ENCODE measurements around the gene IFT80.
"Not testable (repeated sequence)": the region's sequence is repeated elsewhere in the genome, so short reads cannot be mapped to it uniquely, and the experiment has no call there.

IFT80 gene

DNA sequence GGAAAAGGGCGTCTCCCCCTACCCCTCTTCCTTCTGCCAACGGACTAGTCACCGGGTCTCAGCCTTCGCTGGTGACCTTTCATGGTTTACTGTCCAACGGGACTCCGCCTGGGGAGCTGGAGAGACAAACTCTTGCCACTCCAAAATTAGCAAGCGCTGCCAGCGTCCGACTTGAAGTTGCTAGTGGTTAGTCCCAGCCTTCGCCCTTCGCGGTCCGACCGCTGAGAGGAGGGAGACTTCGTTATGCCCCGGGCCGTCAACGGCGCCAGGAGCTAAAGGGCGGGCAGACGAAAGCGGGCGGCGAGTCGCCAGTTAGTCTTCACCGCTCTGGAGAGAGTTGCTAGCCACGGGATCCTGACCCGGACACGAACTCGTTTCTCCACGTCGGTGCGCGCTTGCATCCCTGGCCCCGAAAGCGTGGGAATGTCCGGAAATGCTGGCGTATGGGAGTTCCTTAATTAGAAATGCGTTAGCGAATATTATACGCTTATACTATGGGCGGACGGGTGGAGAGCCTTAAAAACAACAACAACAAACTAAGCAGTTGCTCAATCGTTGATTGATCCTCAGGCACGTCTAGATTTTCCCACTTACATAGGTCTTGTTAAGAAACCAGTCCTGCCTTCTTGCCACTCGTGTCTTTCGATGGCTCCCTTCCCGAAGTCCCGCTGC is 1.1 kb upstream of the IFT80 start:
- peak in 1 of 2 experiments; percentile 62 for DNase-seq

DNA sequence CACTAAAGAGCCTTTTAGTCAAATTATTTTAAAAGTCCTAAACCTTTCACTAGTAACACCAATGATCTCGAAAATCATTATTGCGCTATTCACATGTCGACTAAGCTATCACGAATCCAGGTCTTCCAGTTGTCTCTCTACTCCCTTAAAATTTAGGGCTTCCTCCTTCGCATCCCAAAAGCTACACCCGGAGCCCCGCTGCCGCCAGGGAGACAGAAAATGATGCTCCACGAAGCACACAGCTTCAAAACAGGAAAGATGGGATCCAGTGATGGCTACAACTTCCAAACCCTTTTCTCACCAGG is 253 bp downstream of the IFT80 start:
- no peak for DNase-seq

DNA sequence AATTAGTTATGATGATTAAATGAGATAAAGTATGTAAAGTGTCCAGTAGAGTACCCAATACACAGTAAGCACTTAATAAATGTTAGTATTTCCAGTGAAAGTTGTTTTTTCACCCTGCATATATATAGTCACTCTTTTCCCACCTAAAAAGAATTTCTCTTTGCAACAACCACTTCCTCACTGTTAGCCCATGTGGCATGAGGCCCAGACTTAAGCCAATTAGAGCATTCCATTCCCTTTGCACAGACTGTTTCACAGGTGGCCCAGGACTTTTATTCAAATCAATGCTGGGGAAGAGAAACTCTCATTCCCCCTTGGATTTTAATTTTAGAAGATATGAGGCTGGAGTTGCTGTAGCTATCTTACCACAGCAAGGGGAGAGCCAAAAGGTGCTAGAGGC is 3.7 kb downstream of the IFT80 start:
- peak; percentile 27 to 60 for DNase-seq

DNA sequence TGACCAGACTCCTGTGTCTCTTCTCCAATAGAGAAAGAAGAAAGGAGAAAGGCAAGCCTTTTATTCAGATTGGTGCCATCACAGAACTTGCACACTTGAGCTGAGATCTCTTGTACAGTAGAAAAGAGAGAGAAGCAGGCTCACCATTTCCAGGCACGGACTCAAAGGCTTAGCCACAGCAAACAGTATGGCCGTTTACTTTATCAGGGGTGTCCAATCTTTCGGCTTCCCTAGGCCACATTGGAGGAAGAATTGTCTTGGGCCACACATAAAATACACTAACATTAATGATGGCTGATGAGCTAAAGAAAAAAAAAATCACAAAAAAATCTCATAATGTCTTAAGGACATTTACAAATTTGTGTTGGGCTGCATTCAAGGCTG is 5.0 kb downstream of the IFT80 start:
- DNase-seq, result no peak

DNA sequence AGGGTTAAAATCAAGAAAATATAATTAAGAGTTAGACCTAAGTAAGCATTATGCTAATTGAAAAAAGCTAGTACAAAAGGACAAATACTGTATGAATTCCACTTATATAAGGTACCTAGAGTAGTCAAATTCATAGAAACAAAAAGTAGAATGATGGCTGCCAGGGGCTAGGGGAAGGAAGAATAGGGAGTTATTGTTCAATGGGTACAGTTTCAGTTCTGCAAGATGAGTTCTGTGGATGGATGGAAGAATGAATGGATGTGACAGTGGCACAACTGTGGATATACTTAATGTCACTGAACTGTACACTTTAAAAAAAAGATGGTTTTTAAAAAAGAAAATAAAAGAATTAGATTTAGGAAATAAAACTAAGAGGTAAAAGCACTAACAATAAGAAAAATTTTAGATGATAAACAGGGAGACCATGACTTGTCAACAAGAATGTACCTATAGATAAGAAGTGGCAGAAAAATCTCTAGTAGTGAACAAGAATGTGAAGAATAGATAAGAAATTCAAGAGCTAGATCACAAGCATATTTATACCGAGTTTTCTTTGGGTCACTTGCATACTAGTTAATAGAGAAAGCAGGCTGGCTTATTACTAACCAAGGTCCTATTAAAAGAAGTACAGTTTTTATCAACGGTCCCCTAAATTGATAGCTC is 5.5 kb downstream of the IFT80 start:
- DNase-seq, result no peak

DNA sequence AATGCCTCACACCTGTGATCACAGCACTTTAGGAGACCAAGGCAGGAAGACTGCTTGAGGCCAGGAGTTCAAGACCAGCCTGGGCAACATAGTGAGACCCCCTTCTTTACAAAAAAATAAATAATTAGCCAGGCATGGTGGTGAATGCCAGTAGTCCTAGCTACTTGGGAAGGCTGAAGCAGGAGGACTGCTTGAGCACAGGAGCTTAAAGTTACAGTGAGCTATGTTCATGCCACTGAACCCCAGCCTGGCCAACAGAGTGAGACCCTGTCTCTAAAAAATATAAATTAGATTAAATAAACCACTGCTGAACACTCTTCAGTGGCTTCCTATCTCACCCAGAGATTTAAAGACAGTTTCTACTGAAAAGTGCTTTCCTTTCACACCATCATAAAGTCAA is 6.2 kb downstream of the IFT80 start:
- DNase-seq, result no peak

DNA sequence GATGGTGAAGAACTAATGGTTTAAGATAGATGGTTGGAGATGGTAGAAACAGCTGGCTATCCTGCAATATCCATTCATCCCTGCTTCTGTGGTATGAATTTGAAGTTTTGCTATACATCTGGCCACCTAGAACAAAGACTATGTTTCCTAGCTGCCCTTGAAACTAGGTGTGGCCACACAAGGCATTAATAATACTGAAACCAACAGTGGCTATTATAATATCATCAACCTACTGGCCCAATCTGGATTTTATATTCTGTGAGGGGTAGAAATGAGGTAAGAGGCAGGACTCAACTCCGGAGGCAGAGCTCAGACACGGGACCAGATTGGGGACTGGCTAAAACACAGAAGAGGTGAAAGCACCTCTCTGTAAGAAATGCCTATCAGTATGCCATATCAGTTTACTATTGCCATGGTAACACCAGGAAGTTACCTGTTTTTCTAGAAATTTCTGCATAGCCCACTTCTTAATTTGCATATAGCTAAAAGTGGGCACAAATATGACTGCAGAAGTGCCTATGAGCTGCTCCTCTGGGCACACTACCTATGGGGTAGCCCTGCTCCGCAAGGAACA is 8.4 kb downstream of the IFT80 start:
- no peak for DNase-seq

DNA sequence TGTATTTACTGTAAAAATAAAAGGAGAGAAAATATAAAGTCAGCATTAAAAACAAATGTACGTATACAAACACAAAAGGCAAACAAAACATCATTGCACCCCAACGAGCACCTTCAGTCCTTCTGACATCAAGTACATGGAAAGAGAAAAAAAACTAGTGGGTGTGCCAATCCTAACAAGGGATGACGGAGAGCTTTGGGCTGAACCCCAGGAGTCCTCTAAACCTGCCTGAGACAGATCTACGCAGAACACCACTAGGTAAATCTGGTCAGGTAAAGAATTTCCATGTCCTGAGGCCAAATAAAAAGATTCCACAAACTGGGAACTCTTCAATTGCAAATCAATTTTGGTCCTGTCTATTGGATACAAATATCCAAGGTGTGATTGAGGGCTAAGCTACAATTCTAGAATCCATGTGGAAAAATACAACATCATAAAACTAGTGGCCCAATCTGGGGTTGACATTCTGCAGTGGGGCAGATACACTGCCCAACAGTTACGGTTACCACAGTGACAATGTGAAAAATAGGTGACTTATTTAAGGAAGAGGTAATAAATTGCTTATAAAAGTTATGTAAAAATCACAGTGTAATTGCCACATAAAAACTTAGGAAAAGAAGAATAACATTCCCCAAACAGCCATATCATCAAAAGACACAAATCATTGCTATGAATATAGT is 14.2 kb downstream of the IFT80 start:
- DNase-seq, result no peak

DNA sequence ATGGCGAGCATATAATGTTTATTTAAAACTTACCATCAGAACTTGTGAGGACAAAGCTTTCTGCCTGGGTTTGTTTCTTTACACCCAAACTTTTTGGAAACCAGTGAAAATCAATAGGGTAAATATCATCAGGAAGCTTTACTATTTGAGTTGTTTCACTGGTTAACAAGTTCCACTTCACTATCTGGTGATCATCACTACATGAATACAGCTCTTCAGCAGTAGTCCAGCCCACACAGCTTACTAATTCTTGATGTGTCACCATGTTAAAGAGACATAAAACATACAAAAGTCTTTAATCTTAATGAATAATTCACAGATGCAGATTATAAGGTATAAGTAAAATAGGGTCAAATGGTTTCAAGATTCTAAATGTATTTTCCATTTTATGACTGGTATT is 17.6 kb downstream of the IFT80 start:
- DNase-seq, result no peak

DNA sequence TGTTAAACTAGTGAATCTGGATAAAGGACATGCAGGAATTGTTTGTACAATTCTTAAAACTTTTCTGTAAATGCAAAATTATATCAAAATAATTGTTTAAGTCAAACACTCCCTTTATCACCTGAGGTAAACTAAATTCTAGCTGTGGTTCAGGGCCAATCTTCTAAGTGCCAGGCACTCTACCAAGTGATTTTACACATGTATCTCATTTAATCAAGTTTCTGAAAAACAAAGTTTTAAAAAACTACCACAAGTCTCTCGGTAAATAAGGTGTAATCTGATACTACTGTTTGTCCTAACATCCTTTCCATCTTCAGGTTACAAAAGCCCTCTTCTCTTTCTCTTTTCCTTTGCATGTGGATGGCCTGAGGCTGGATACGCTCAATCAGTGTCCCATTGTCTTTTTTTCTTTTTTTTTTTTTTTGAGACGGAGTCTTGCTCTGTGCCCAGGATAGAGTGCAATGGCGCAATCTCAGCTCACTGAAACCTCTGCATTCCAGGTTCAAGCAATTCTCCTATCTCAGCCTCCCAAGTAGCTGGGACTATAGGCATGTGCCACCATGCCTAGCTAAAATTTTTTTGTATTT is 19.3 kb downstream of the IFT80 start:
- no peak for DNase-seq

DNA sequence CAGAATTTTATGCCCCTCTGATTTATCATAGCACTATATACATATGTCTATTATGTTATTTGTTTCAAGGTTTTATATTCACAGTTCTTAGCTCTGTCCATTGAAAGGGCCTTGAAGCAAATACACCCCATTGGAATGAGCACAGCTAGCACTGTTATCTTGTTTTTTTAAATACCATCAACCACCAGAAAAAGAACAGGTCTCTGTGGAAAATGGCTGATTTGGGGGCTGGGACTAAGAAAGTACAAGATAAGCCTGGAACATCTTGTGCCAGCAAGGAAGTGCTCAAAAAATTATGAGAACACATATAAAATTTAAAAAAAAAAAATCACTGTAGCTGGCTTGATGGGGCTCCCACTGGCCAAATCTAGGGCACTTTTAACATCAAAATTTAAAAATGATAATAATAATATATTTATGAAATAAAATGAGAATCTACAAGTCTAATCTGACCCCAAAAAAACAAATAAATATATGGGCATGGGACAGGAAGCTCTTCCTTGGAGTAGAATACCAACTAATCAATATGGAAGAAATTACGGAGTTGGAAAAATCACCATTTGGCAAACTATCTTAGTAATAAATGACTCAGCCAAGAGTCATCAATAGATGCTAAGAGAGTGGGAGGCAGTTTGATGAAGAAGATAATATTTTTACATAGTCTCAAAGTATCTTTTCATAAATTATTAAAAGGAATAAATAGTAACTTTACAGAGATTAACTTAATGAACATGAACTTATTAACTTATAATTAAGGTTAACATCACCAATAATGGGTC is 20.5 kb downstream of the IFT80 start:
- no peak for DNase-seq

DNA sequence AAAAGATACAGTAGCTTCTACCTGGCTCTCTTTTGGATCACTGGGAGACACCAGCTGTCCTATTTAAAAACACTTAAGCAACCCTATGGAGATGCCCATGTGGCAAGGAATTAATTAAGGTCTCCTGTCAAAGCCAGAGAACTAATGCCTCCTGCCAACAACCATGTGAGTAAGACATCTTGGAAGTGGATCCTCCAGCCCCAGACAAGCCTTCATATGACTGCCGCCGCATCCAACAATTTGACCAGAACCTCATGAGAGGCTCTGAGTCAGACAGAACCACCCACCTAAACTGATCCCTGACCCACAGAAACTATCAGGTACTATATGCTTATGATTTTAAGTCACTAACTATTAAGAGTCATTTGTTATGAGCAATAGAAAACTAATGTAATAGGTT is 22.3 kb downstream of the IFT80 start:
- DNase-seq, result peak in 1 of 2 experiments; percentile 77

DNA sequence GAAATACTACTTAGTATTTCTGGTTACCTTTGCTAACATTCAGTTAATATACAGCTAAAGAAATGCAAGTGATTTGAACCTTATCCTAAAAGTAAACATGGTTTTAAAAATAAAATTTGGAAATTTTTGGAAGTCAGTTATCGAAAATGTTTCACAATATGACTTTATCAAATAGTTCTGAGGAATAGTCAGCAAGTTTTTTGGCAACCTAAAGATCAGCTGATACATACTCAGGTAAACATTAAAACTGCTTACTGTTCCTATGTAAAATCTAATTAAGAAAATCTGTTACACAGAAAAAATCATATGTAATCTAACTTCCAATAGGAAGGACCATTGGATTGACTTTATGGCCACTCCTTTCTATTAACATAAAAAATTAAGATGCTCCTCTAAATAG is 24.1 kb downstream of the IFT80 start:
- DNase-seq, result no peak

DNA sequence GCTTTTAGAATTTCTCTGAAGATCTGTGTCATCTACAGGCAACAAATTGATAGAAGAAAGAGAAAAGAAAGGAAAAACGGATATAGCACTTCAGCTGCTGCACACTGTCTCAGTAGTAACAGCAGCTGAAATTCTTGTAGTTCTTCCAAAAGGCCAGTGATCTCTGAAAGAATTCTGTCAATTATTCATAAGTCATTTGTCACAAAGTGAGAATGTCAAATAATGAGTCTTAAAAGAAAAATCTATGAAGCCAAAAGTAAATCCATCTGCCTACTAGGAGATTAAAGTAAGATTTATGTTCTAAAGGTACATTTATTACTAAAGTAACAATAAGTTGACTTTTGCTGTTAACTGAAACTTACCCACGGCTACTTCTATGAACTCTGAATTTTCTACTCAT is 24.6 kb downstream of the IFT80 start:
- DNase-seq, result no peak

DNA sequence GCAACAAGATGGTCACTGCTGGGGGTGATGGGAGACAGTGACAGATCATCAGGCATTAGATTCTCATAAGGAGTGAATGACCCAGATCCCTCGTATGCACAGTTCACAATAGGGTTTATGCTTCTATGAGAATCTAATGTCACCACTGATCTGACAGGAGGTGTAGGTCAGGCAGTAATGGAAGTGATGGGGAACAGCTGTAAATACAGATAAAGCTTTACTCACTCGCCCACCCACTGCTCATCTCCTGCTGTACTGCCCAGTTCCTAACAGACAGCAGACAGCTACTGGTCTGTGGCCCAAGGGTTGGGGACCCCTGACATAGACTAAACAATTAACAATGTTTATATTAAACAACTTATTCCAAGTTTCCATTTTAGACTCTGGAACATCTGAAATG is 25.4 kb downstream of the IFT80 start:
- no peak for DNase-seq

DNA sequence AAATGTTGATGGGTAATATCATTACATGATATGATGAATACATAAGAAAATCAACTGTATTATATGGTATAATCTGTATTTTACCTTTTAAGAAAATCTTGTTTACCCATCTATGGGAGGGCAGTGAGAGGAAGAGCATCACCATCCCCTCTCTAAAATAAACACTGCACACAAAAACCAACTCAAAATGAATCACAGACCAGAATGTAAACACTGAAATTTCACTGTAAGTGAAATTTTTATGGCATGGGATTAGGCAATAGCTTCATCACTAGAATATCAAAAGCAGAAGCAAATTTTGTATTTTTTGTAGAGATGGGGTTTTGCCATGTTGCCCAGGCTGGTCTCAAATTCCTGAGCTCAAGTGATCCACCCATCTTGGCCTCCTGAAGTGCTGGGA is 26.2 kb downstream of the IFT80 start:
- no peak for DNase-seq

DNA sequence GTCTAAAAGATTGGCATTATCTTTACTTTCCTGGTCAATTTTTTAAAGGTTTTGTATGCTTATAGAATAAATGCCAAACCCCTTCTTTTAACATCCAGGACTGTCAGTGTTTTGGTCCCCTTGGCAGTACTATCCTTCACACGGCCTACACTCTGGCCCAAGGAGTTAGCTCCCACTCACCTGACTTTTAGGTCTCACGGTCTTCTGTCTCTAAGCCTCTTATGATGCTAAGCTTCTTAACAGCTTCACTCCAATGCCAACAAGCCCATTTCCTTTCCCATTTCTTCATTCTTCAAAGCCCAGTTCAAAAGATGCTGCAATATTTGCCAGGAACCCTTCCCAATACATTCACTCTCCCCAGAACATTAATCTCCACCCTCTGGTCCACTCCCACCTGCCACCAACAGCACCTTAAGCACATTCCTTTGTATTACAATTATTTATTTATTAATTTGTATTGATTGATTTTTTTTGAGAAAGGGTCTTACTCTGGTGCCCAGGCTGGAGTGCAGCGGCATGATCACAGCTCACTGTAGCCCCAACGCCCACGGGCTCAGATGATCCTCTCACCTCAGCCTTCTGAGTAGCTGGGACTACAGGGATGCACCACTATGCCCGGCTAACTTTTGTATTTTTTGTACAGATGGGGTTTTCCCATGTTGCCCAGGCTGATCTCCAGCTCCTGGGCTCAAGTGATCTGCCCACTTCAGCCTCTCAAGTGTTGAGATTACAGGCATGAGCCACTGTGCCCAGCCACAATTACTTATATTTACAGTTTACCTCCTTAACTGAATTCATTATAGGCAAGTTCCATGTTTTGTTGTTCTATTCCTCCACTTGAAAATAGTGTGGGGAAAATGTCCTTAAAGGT is 27.8 kb downstream of the IFT80 start:
- no peak for DNase-seq

DNA sequence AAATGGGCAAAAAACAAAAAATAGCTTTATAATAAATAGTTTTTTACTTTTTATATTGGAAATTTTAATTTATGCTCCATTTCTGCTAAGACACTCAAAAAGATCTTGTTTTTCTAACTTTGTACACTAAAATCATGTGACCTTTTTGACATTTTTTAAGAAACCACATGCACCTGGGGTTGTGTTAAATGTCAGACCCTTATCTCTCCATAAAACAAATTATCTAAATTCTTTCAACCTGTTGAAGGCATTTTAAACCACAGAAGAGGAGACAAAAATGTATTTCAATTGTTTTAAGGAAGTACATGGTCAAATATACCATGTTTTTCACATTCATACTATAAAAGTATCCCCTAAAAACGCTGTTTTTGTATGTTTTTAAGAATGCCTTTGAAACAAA is 29.2 kb downstream of the IFT80 start:
- no peak for DNase-seq

DNA sequence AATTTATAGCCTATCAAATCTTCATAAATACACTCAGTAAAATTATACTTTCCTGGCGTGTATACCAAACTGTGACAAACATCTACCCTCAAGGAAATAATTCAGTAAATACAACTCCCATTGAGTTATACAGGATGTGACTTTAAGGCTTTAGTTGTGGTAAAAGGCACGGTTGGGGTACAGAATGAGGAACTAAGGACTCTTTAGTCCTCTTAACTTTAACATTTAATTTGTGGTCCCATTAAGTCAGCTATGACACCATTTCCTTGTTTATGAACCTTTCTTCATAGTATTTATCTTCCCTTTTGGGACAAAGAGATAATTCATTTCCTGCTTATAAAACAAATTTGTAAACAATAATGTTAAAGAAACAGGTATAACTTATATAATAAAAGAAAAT is 30.2 kb downstream of the IFT80 start:
- DNase-seq, result no peak

DNA sequence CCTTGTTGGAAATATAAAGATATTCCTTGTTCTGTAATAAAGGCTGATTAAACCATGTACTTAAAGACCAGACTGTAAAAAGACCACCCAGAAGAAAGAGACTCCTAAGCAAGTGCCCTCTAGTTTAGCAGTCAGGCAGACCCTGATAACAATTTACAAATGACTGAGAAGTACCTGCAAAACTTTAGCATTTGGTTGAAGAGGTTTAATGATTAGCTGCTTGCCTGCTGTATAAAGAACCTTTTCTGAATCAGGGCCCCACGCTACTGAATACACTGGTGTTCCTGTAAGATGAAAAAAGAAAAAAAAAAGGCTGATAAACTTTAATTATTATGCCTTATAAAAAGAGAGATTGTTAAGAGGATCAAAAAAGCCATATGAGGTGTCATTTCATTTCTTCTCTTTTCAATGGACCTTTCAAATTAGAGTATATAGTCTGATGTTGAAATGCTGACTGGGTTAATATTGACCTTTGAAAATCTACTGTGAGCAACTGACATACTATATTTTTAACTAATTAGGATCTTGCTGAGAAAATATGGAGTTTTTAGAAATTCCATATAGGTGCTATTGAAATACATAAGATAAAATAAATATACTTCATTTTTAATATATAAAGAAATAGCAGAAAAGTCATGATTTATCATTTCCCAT is 33.0 kb downstream of the IFT80 start:
- no peak for DNase-seq

DNA sequence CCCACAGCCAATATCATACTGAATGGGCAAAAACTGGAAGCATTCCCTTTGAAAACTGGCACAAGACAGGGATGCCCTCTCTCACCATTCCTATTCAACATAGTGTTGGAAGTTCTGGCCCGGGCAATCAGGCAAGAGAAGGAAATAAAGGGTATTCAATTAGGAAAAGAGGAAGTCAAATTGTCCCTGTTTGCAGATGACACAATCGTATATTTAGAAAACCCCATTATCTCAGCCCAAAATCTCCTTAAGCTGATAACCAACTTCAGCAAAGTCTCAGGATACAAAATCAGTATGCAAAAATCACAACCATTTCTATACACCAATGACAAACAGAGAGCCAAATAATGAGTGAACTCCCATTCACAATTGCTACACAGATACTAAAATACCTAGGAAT is 36.1 kb downstream of the IFT80 start:
- not testable (repeated sequence) for DNase-seq

DNA sequence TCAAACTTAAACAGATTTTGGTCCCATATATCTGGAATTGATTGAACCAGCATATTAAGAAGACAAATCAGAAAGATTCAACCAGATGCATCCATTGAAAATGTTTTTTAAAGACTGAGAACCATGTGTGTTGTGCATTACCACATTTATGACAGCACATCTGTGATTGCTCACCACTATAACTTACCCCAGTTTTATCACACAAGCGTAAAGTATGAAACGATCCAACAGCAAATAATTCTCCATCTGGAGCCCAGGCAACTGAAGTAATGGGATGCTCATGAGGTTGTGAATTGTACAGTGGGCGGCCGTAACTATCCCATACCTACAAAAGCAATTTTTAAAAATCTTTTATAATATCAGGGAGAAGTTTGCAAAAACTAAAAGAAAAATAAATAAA is 43.2 kb downstream of the IFT80 start:
- no peak for DNase-seq

Data from NCI-H446 (cell line).